HepG2 (cell line): ENCODE measurements around the gene GAB3. TPM values are rescaled to one million over a fixed set of nuclear protein-coding genes. Genes with fewer than 3 reads are reported as not detected.

Experiments used
- ATAC-seq: fragments of 200-7000 bp; cut with Tn5 transposase; 3 replicates; pipeline ENCODE4 v1.9.1; 2020; ENCODE audit warnings: mild to moderate bottlenecking, moderate library complexity
- BruUV-seq: library from RNA; stranded (reverse); fragments of 400-500 nt; replicated peaks from 2 replicates; lab custom pipeline; 2021; lab: Mats Ljungman, UMichigan
- CTCF ChIA-PET: fragments of 300-600 bp; formaldehyde crosslinking; extraction: SDS; loops from one replicate; lab custom pipeline; 2021; ENCODE audit warnings: low total read pairs, inconsistent platforms, low intra/inter-chr PET ratio; lab: Yijun Ruan, JAX
- POLR2A ChIA-PET: fragments of 350-600 bp; sonication (Branson Sonifier 250); formaldehyde crosslinking; loops from one replicate; lab custom pipeline; 2020; ENCODE audit warnings: antibody characterized with exemption, inconsistent platforms; lab: Yijun Ruan, JAX
- DNase-seq: peaks from one replicate; pipeline ENCODE4 v3.0.0-alpha.2; 2015; ENCODE audit warnings: low spot score
- FAIRE-seq: peaks from 3 replicates; lab custom pipeline; 2011; peaks lifted over from hg19 to GRCh38; lab: Jason Lieb, UNC
- H2AFZ ChIP-seq: one replicate; pipeline ENCODE4 v1.6.1; 2011; ENCODE audit warnings: low read length, inconsistent platforms
- H3K27ac ChIP-seq: fragments of 300-600 bp; 3 replicates; pipeline ENCODE4 v1.8.0; 2011; ENCODE audit warnings: mixed run types, mild to moderate bottlenecking, mixed read lengths, low read length, inconsistent platforms; ENCODE audit not compliant: insufficient read depth; ENCODE audit errors: extremely low read length
- H3K27me3 ChIP-seq, 2 experiments: fragments of 200-600 bp in 1 of 2; 2 replicates in 1 of 2; 3 replicates in 1 of 2; pipeline versions ENCODE4 v1.6.0 to v1.8.0; 2011; ENCODE audit warnings: low read length in 2 of 2, mild to moderate bottlenecking in 2 of 2, moderate library complexity in 2 of 2, inconsistent platforms in 1 of 2; ENCODE audit not compliant: insufficient read depth in 2 of 2, control insufficient read depth in 1 of 2
- H3K36me3 ChIP-seq, 2 experiments: fragments of 200-600 bp in 1 of 2; replicated peaks in 1 of 2; 2 replicates in 1 of 2; 3 replicates in 1 of 2; pipeline versions ENCODE4 v1.5.1 to v1.8.0; 2011; ENCODE audit warnings: low read length in 2 of 2, inconsistent platforms in 1 of 2; ENCODE audit not compliant: insufficient read depth in 2 of 2, control insufficient read depth in 1 of 2
- H3K4me1 ChIP-seq: 2 replicates; pipeline ENCODE4 v1.5.1; 2012; ENCODE audit warnings: low read length, inconsistent platforms; ENCODE audit not compliant: insufficient read depth
- H3K4me2 ChIP-seq: 2 replicates; pipeline ENCODE4 v1.6.0; 2011; ENCODE audit warnings: low read depth, low read length, inconsistent platforms
- H3K4me3 ChIP-seq, 3 experiments: fragments of 200-600 bp in 1 of 3; sonication (generic), shearing (Covaris generic) in 1 of 3; replicated peaks in 1 of 3; 2 replicates each; pipeline ENCODE4 v1.5.1; 2011 to 2016; ENCODE audit warnings: low read length in 3 of 3, inconsistent platforms in 2 of 3, low read depth in 2 of 3, mild to moderate bottlenecking in 2 of 3, control low read depth in 1 of 3, mixed read lengths in 1 of 3; ENCODE audit not compliant: insufficient read depth in 1 of 3
- H3K79me2 ChIP-seq: one replicate; pipeline ENCODE4 v1.6.1; 2011; ENCODE audit warnings: low read length, inconsistent platforms; ENCODE audit not compliant: insufficient read depth
- H3K9ac ChIP-seq: 2 replicates; pipeline ENCODE4 v1.6.0; 2011; ENCODE audit warnings: mild to moderate bottlenecking, low read depth, low read length, inconsistent platforms; ENCODE audit not compliant: insufficient read depth
- H3K9me3 ChIP-seq: 2 replicates; pipeline ENCODE4 v1.5.1; 2012; ENCODE audit warnings: mild to moderate bottlenecking, low read length
- H4K20me1 ChIP-seq: 2 replicates; pipeline ENCODE4 v1.6.0; 2011; ENCODE audit warnings: inconsistent platforms, mild to moderate bottlenecking, low read length, moderate library complexity; ENCODE audit not compliant: insufficient read depth
- GATA4 ChIP-seq: sonication (generic); IDR thresholded peaks from 2 replicates; pipeline ENCODE4 v1.6.1; 2016; ENCODE audit warnings: antibody characterized with exemption, low read depth, borderline replicate concordance
- MLLT10 ChIP-seq: sonication (generic); formaldehyde crosslinking; IDR thresholded peaks from 2 replicates; pipeline ENCODE4 v1.4.0; 2020; ENCODE audit warnings: missing genetic modification reagents
- PAX8 ChIP-seq: sonication (generic); formaldehyde crosslinking; IDR thresholded peaks from 2 replicates; pipeline ENCODE4 v1.8.0; 2022; ENCODE audit warnings: mild to moderate bottlenecking, missing genetic modification reagents, borderline replicate concordance
- PCBP1 ChIP-seq: fragments of 200-400 bp; formaldehyde crosslinking; IDR thresholded peaks from 2 replicates; pipeline ENCODE4 v1.6.1; 2017; ENCODE audit warnings: mild to moderate bottlenecking, low read depth, low read length, borderline replicate concordance
- RELA ChIP-seq: sonication (generic); formaldehyde crosslinking; IDR thresholded peaks from 2 replicates; pipeline ENCODE4 v1.4.0; 2020; ENCODE audit warnings: missing genetic modification reagents
- RXRA ChIP-seq: sonication (generic); formaldehyde crosslinking; IDR thresholded peaks from 2 replicates; pipeline ENCODE4 v1.5.1; 2020; ENCODE audit warnings: missing genetic modification reagents
- SATB2 ChIP-seq: sonication (generic); formaldehyde crosslinking; IDR thresholded peaks from 2 replicates; pipeline ENCODE4 v1.5.0; 2020; ENCODE audit warnings: missing genetic modification reagents
- SOX5 ChIP-seq: IDR thresholded peaks from 2 replicates; pipeline ENCODE4 v1.6.1; 2016; ENCODE audit warnings: borderline replicate concordance
- TBL1XR1 ChIP-seq: fragments of 150-350 bp; IDR thresholded peaks from 2 replicates; pipeline ENCODE4 v1.6.1; 2014; ENCODE audit warnings: borderline replicate concordance, low read length; ENCODE audit not compliant: partially characterized antibody
- TGIF2 ChIP-seq: IDR thresholded peaks from 2 replicates; pipeline ENCODE4 v1.6.1; 2016; ENCODE audit warnings: control low read depth, missing compliant biosample characterization
- ZNF317 ChIP-seq: sonication (generic); formaldehyde crosslinking; IDR thresholded peaks from 2 replicates; pipeline ENCODE4 v1.5.0; 2020; ENCODE audit warnings: mild to moderate bottlenecking, missing genetic modification reagents
- ZNF557 ChIP-seq: sonication (generic); formaldehyde crosslinking; IDR thresholded peaks from 2 replicates; pipeline ENCODE4 v1.4.0; 2020; ENCODE audit warnings: missing genetic modification reagents
- ZNF572 ChIP-seq: sonication (generic); formaldehyde crosslinking; IDR thresholded peaks from 2 replicates; pipeline ENCODE4 v1.5.1; 2020; ENCODE audit warnings: mild to moderate bottlenecking, missing genetic modification reagents
- ZNF7 ChIP-seq: IDR thresholded peaks from 2 replicates; pipeline ENCODE4 v1.6.1; 2016; ENCODE audit warnings: missing biosample characterization, missing genetic modification reagents
- ZSCAN9 ChIP-seq: IDR thresholded peaks from 2 replicates; pipeline ENCODE4 v1.6.1; 2016; ENCODE audit warnings: borderline replicate concordance
- WGBS: methylation state at CpG from one replicate; pipeline ENCODE4 v1.1.6; 2017; ENCODE audit warnings: low lambda C conversion rate; 5-methylcytosine and 5-hydroxymethylcytosine counted together
- in situ Hi-C: cut with HindIII; loops from 2 replicates; pipeline ENCODE4 v1.10.0; 2017; ENCODE audit warnings: low pct_unique_long_range_greater_than_20kb; ENCODE audit not compliant: extremely low pct_ligation_motif_present
- intact Hi-C: fragments of 100-400 bp; cut with micrococcal nuclease; formaldehyde crosslinking; loops from one replicate; pipeline ENCODE4 v1.10.0; 2022; ENCODE audit not compliant: unreplicated experiment
- polyA plus RNA-seq, 8 experiments: library from polyadenylated mRNA; depleted of rRNA in 3 of 8; stranded (reverse) in 7 of 8; unstranded in 1 of 8; fragments of >200 nt; fragmentation: Illumina TruSeq in 4 of 8; extraction: Trizol in 4 of 8; gene quantifications; 2 replicates each; pipeline versions ENCODE4 v1.2.1 to v1.2.3, GENCODE V29; 2011 to 2016; ENCODE audit warnings: low read depth in 4 of 8, missing spikeins in 1 of 8, mixed read lengths in 1 of 8; ENCODE audit not compliant: insufficient read depth in 1 of 8
- total RNA-seq, 5 experiments: library from RNA; depleted of rRNA; stranded (reverse); fragments of >200 nt; fragmentation: Illumina TruSeq; extraction: Trizol; gene quantifications; 2 replicates each; pipeline ENCODE4 v1.2.3, GENCODE V29; 2016; ENCODE audit warnings: low read depth in 1 of 5
- TF ChIP-seq, protein P1 (sequence below): sonication (generic); formaldehyde crosslinking; IDR thresholded peaks from 2 replicates; pipeline ENCODE4 v1.4.0; 2020; ENCODE audit warnings: mild to moderate bottlenecking, missing genetic modification reagents
- TF ChIP-seq, protein P2 (sequence below): IDR thresholded peaks from 2 replicates; pipeline ENCODE4 v1.6.1; 2016; ENCODE audit warnings: mild to moderate bottlenecking
- TF ChIP-seq, protein P3 (sequence below): sonication (generic); formaldehyde crosslinking; IDR thresholded peaks from 2 replicates; pipeline ENCODE4 v1.4.0; 2020; ENCODE audit warnings: mild to moderate bottlenecking, low read depth, missing genetic modification reagents
- TF ChIP-seq, protein P4 (sequence below): sonication (generic); formaldehyde crosslinking; IDR thresholded peaks from 2 replicates; pipeline ENCODE4 v1.5.1; 2020; ENCODE audit warnings: missing genetic modification reagents, mild to moderate bottlenecking, borderline replicate concordance

Gene GAB3
- total and polyA plus RNA-seq, 2 of the 13 experiments (the other 11 are each of a cell fraction or from before 2014, with no cell fraction given) = not detected

DNA sequence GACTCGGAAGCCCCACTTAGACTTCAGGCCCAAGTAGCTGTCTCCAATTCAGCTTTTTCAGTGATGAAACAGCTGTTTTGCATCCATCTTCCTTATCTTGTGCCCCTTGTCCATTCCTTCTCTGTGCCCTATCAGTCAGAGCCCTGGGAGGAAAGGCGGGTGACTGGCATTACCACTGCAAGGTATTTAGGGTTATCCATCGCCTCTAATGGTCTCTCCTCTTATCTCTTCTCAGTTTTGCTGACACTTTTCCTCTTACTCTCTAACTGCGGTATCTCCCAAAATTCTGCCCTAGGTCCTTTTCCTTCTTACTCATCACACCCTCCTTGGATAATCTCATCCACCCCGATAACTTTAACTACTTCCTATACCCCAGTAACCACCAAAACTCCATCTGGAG is 13.7 kb downstream of the GAB3 start (continued):
- TF ChIP-seq SOX5 (CRISPR knock-in tag) (no peak), PCBP1 (no peak), RXRA (CRISPR knock-in tag) (no peak), ZNF557 (CRISPR knock-in tag) (no peak), SATB2 (CRISPR knock-in tag) (no peak)
- TF ChIP-seq, protein P1, sequence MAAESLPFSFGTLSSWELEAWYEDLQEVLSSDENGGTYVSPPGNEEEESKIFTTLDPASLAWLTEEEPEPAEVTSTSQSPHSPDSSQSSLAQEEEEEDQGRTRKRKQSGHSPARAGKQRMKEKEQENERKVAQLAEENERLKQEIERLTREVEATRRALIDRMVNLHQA = no peak

DNA sequence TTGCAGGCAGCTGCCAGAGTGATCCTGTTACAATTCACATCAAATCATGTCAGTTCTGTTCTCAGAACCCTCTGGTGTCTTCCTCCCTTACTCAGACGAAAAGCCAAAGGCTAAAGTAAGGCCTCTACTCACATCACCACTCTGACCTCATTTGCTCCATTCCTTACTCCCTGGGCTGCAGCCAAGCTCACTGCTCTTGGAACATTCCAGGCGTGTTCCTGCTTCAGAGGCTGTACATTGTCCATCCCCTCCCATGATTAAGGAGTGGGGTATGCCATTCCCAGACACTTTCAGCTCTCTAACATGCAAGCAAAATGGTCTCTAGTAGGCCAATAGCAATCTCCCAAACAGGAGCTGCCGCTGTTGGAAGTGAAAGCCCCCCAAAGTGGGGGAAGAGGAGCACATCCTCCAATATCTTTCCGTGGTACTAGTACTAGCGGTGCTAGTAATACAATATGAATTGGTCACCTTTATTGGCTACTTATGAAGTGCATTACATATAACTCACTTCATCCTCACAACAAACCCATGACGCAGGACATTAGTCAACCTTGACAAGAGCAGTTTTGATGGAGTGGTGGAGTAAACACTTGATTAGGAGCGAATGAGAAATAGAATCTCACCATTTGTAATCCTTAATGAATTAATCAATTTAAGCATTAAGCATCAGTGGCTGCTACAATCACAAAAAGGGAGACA is 15.0 kb downstream of the GAB3 start:
- no peak for DNase-seq
- TF ChIP-seq RELA (CRISPR knock-in tag) (no peak), TGIF2 (no peak), ZNF317 (CRISPR knock-in tag) (no peak), PAX8 (CRISPR knock-in tag) (no peak), ZNF7 (no peak), MLLT10 (CRISPR knock-in tag) (no peak), ZNF572 (CRISPR knock-in tag) (no peak), TBL1XR1 (no peak), GATA4 (no peak), ZSCAN9 (CRISPR knock-in tag) (no peak)
- TF ChIP-seq, protein P2, sequence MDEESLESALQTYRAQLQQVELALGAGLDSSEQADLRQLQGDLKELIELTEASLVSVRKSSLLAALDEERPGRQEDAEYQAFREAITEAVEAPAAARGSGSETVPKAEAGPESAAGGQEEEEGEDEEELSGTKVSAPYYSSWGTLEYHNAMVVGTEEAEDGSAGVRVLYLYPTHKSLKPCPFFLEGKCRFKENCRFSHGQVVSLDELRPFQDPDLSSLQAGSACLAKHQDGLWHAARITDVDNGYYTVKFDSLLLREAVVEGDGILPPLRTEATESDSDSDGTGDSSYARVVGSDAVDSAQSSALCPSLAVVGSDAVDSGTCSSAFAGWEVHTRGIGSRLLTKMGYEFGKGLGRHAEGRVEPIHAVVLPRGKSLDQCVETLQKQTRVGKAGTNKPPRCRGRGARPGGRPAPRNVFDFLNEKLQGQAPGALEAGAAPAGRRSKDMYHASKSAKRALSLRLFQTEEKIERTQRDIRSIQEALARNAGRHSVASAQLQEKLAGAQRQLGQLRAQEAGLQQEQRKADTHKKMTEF = no peak
- TF ChIP-seq, protein P3, sequence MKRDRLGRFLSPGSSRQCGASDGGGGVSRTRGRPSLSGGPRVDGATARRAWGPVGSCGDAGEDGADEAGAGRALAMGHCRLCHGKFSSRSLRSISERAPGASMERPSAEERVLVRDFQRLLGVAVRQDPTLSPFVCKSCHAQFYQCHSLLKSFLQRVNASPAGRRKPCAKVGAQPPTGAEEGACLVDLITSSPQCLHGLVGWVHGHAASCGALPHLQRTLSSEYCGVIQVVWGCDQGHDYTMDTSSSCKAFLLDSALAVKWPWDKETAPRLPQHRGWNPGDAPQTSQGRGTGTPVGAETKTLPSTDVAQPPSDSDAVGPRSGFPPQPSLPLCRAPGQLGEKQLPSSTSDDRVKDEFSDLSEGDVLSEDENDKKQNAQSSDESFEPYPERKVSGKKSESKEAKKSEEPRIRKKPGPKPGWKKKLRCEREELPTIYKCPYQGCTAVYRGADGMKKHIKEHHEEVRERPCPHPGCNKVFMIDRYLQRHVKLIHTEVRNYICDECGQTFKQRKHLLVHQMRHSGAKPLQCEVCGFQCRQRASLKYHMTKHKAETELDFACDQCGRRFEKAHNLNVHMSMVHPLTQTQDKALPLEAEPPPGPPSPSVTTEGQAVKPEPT = no peak
- TF ChIP-seq, protein P4, sequence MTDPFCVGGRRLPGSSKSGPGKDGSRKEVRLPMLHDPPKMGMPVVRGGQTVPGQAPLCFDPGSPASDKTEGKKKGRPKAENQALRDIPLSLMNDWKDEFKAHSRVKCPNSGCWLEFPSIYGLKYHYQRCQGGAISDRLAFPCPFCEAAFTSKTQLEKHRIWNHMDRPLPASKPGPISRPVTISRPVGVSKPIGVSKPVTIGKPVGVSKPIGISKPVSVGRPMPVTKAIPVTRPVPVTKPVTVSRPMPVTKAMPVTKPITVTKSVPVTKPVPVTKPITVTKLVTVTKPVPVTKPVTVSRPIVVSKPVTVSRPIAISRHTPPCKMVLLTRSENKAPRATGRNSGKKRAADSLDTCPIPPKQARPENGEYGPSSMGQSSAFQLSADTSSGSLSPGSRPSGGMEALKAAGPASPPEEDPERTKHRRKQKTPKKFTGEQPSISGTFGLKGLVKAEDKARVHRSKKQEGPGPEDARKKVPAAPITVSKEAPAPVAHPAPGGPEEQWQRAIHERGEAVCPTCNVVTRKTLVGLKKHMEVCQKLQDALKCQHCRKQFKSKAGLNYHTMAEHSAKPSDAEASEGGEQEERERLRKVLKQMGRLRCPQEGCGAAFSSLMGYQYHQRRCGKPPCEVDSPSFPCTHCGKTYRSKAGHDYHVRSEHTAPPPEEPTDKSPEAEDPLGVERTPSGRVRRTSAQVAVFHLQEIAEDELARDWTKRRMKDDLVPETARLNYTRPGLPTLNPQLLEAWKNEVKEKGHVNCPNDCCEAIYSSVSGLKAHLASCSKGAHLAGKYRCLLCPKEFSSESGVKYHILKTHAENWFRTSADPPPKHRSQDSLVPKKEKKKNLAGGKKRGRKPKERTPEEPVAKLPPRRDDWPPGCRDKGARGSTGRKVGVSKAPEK = no peak

More for the DNA sequence above, 15.0 kb downstream of the GAB3 start:
- POLR2A ChIA-PET = no interaction called here
- Histone ChIP-seq H4K20me1 (no peaks in the 10 kb centered on the region), H3K4me2 (no peak overlapping the region), H3K79me2 (no peaks in the 10 kb centered on the region), H3K4me1 (0 out of 2 replicates have a peak, but pooled peaks cover 6% of the 10 kb centered on the region), H3K9me3 (no peaks in the 10 kb centered on the region), H3K27me3 (no peaks in the 10 kb centered on the region; a peak in 1 of 5 replicates), H3K4me3 (no peak overlapping the region), H3K36me3 (no peaks in the 10 kb centered on the region), H3K9ac (no peak overlapping the region), H3K27ac (no peak overlapping the region), H2AFZ (no peak overlapping the region)
- ATAC-seq (no peak), FAIRE-seq (no peak)
- CTCF ChIA-PET = no interaction called here
- in situ Hi-C loops (no loop called here), intact Hi-C loops (no loop called here)
- 30% methylated on average over 4 of the region's 7 CpGs for WGBS
- BruUV-seq = no TSS peak
